Right atrium auricular region (tissue), 2 donors: ENCODE data around the gene ARF1. TPM values are rescaled to one million over a fixed set of nuclear protein-coding genes. Genes with fewer than 3 reads are reported as not detected.

Experiments used
- DNase-seq: peaks from one replicate; pipeline ENCODE4 v3.0.0-alpha.2; 2019; ENCODE audit warnings: low spot score
- H3K27ac ChIP-seq, 2 donors: fragments of 200-600 bp; sonication (generic); 1 replicate in 1 of 2; 2 replicates in 1 of 2; pipeline ENCODE4 v1.5.1; 2016 to 2019
- H3K27me3 ChIP-seq, 2 donors: fragments of 200-600 bp; sonication (generic); one replicate each; pipeline versions ENCODE4 v1.5.1 to v1.6.0; 2017 to 2019
- H3K36me3 ChIP-seq: fragments of 200-600 bp; sonication (generic); one replicate; pipeline ENCODE4 v1.5.1; 2016
- H3K4me1 ChIP-seq, 2 donors: fragments of 200-600 bp; sonication (generic); one replicate each; pipeline versions ENCODE4 v1.5.1 to v1.6.0; 2017 to 2019
- H3K4me3 ChIP-seq, 2 donors: fragments of 200-600 bp; sonication (generic); 1 replicate in 1 of 2; 2 replicates in 1 of 2; pipeline ENCODE4 v1.5.1; 2017 to 2019; ENCODE audit warnings: mild to moderate bottlenecking in 1 of 2, moderate library complexity in 1 of 2
- H3K9me3 ChIP-seq, 2 donors: fragments of 200-600 bp; sonication (generic); one replicate each; pipeline ENCODE4 v1.5.1; 2019
- CTCF ChIP-seq, 2 donors: fragments of 200-600 bp; sonication (generic); IDR thresholded peaks; one replicate each; pipeline ENCODE4 v1.5.1; 2019; ENCODE audit warnings: antibody characterized with exemption in 2 of 2
- total RNA-seq, 2 donors: library from RNA; depleted of rRNA; stranded (reverse); fragments of >200 nt; gene quantifications; one replicate each; pipeline ENCODE4 v1.1.0, GENCODE V29; 2016

ARF1 gene
- total RNA-seq, 2 donors from 2014 or later: 375 to 422 TPM

- H3K9me3 ChIP-seq: no peaks in the 10 kb centered on the region
- H3K27me3 ChIP-seq: peaks cover 26 to 43% of the 10 kb centered on the region in 2 donors
- no peak overlapping the region for H3K27ac ChIP-seq
- no peak for TF ChIP-seq CTCF (IDR thresholded peaks at IDR 0.05)
- no peaks in the 10 kb centered on the region for H3K36me3 ChIP-seq
- peaks cover 0 to 22% of the 10 kb centered on the region in 2 donors for H3K4me1 ChIP-seq
- no peak for DNase-seq
- H3K4me3 ChIP-seq: no peak overlapping the region
Measured at GRCh38 chr1:228062085-228062791, 20.3 kb upstream of the ARF1 start.

- no peak for TF ChIP-seq CTCF (IDR thresholded peaks at IDR 0.05)
- H3K4me1 ChIP-seq: peaks cover 0 to 22% of the 10 kb centered on the region in 2 donors
- no peak overlapping the region for H3K27ac ChIP-seq
- H3K9me3 ChIP-seq: no peaks in the 10 kb centered on the region
- peaks cover 26 to 43% of the 10 kb centered on the region in 2 donors for H3K27me3 ChIP-seq
- no peak for DNase-seq
- no peaks in the 10 kb centered on the region for H3K36me3 ChIP-seq
- H3K4me3 ChIP-seq: no peak overlapping the region
Measured at GRCh38 chr1:228062812-228063211, 19.7 kb upstream of the ARF1 start.

- no peak for TF ChIP-seq CTCF (IDR thresholded peaks at IDR 0.05)
- no peak for DNase-seq
- Histone ChIP-seq H3K36me3 (no peaks in the 10 kb centered on the region), H3K9me3 (no peaks in the 10 kb centered on the region), H3K4me3 (no peak overlapping the region), H3K27ac (no peak overlapping the region), H3K27me3 (peaks cover 25 to 45% of the 10 kb centered on the region in 2 donors), H3K4me1 (peaks cover 0 to 22% of the 10 kb centered on the region in 2 donors)
Measured at GRCh38 chr1:228063251-228064191, 19.0 kb upstream of the ARF1 start.

- Histone ChIP-seq H3K4me3 (no peak overlapping the region), H3K9me3 (no peaks in the 10 kb centered on the region), H3K36me3 (no peaks in the 10 kb centered on the region), H3K4me1 (peaks cover 0 to 17% of the 10 kb centered on the region in 2 donors), H3K27ac (no peak overlapping the region), H3K27me3 (peaks cover 18 to 37% of the 10 kb centered on the region in 2 donors)
- TF ChIP-seq CTCF (IDR thresholded peaks at IDR 0.05): no peak
- no peak for DNase-seq
Measured at GRCh38 chr1:228064296-228064695, 18.2 kb upstream of the ARF1 start.

GRCh38 chr1:228064741-228065542 is 17.6 kb upstream of the ARF1 start:
- DNase-seq: no peak
- H3K4me3 ChIP-seq: no peak overlapping the region
- no peak for TF ChIP-seq CTCF (IDR thresholded peaks at IDR 0.05)
- no peaks in the 10 kb centered on the region for H3K36me3 ChIP-seq
- H3K27ac ChIP-seq: no peak overlapping the region
- H3K9me3 ChIP-seq: no peaks in the 10 kb centered on the region
- H3K27me3 ChIP-seq: peaks cover 13 to 31% of the 10 kb centered on the region in 2 donors
- H3K4me1 ChIP-seq: peaks cover 0 to 11% of the 10 kb centered on the region in 2 donors
